ENCODE measurements around the gene CTNNBL1. TPM values are rescaled to one million over a fixed set of nuclear protein-coding genes. Genes with fewer than 3 reads are reported as not detected.

Gene CTNNBL1
- total and polyA plus RNA-seq, 12 donors: 42.2 to 104 (median 52.0) TPM

DNA sequence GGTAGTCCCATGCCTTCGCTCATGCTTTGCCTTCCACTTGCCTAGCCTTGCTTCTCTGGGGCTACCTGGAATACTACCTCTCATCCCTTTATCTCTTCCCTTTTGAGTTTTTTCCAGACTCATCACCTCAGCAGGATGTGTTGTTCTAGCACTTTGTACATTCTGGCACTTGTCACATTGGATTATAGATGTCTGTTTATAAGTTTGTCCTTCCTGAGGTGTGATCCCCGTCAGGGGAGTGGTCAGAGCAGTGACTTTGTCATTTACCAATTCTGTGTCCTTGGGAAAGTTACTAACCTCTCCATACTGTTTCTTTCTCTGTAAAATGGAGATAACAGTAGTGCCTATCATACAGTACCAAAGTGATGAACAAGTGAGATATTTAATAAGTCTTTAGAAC lies 66.5 kb downstream of the CTNNBL1 start:
- TF ChIP-seq, protein P1, sequence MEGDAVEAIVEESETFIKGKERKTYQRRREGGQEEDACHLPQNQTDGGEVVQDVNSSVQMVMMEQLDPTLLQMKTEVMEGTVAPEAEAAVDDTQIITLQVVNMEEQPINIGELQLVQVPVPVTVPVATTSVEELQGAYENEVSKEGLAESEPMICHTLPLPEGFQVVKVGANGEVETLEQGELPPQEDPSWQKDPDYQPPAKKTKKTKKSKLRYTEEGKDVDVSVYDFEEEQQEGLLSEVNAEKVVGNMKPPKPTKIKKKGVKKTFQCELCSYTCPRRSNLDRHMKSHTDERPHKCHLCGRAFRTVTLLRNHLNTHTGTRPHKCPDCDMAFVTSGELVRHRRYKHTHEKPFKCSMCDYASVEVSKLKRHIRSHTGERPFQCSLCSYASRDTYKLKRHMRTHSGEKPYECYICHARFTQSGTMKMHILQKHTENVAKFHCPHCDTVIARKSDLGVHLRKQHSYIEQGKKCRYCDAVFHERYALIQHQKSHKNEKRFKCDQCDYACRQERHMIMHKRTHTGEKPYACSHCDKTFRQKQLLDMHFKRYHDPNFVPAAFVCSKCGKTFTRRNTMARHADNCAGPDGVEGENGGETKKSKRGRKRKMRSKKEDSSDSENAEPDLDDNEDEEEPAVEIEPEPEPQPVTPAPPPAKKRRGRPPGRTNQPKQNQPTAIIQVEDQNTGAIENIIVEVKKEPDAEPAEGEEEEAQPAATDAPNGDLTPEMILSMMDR (IDR thresholded peaks at IDR 0.05): no peak
- Histone ChIP-seq H3K9me3 (no peaks in the 10 kb centered on the region), H3K36me3 (peaks cover 0 to 81% (median 19%) of the 10 kb centered on the region in 9 donors), H3K4me1 (peaks cover 0 to 5% (median 0%) of the 10 kb centered on the region in 9 donors), H3K27me3 (no peaks in the 10 kb centered on the region), H3K4me3 (no peak overlapping the region), H3K27ac (no peak overlapping the region)
- DNase-seq (no peak), ATAC-seq (peak in 2 of 8 donors; percentile 41 to 45)
- intact Hi-C loops (cut with DNase I): loop anchor here in 3 of 10 donors (10.0 kb wide), 3 partner anchors 64 to 464 kb away; no protein-coding TSS in a partner anchor
- 75 to 85% methylated on average over 2 of the region's 2 CpGs for WGBS, 2 donors

DNA sequence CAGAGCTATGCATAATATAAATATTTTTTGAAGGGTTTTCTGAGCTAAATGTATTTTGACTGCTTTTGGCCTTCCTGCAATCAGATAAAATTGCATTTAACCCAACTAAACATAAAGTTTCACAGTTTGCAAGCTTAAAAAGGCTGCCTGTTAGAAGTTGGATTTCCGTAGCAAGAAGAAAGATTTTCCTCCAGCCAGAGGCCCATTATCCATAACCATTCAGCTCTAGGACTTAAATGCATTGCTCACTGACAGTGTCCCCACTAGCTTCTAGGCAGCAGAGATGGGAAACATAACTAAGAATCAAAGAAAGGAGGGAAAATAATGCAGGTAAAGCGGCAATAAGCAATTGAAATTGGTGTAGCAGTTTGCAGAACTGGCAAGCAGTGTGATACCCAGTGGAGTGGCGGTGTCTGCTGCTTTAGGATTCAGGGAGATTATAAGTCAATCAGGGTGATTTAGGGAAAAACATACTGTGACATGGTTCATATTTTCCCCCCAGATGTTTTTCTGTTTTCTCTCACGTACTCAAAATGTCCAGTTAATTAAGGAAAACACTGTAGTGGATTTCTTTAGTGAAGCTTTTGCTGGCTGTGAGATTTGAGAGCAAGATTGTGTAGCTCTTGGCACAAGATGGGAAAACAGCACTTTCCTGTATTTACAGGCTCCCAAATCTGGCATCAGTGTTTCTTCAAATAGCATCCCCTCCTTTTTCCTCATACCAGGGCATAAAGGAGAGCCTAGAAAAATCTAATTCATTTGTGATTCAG lies 69.1 kb downstream of the CTNNBL1 start:
- DNase-seq: no peak
- no peaks in the 10 kb centered on the region for H3K9me3 ChIP-seq
- H3K4me3 ChIP-seq: no peak overlapping the region
- no peak for ATAC-seq
- H3K27ac ChIP-seq: no peak overlapping the region
- intact Hi-C loops (cut with DNase I): loop anchor here in 3 of 10 donors (10.0 kb wide), 3 partner anchors 62 to 462 kb away; no protein-coding TSS in a partner anchor
- TF ChIP-seq, protein P1 (IDR thresholded peaks at IDR 0.05): no peak
- no peaks in the 10 kb centered on the region for H3K27me3 ChIP-seq
- peaks cover 0 to 84% (median 15%) of the 10 kb centered on the region in 9 donors for H3K36me3 ChIP-seq
- 95 to 96% methylated on average over 4 of the region's 4 CpGs for WGBS, 2 donors
- H3K4me1 ChIP-seq: no peaks in the 10 kb centered on the region

DNA sequence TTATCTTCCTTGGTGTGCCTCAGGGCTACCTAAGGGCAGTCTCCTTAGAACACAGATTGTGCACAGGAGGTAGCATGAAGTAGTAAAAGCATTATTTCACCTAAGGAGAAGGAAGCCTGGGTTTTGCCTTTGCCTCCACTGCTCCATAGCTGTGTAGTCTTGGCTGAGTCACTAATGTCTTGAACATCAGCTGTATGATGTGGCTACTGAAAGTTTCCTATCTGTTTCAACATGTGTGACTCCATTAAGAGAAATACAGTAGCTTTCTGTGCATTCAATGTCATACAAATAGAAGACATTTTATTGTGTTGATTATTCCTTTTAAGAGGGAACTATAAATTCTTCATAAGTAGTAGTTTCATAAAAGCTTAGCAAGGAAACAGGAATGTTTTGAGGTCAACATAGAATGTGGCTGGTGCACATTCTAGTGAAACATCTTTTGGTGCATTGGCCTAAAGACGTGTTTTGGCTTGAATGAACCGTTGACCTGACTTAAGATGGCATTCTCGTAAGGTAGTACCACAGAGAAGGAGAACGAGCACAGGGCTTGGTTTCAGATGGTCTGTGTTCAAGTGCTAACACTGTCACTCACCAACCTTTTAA lies 70.6 kb downstream of the CTNNBL1 start:
- Histone ChIP-seq H3K4me1 (no peaks in the 10 kb centered on the region), H3K36me3 (peaks cover 0 to 84% (median 7%) of the 10 kb centered on the region in 9 donors), H3K27me3 (no peaks in the 10 kb centered on the region), H3K9me3 (no peaks in the 10 kb centered on the region), H3K4me3 (no peak overlapping the region), H3K27ac (no peak overlapping the region)
- TF ChIP-seq, protein P1 (IDR thresholded peaks at IDR 0.05): no peak
- intact Hi-C loops (cut with DNase I): loop anchor here in 3 of 10 donors (10.0 kb wide), 3 partner anchors 60 to 460 kb away; no protein-coding TSS in a partner anchor
- no peak for ATAC-seq
- no peak for DNase-seq
- WGBS, 2 donors: 96 to 98% methylated on average over 4 of the region's 4 CpGs

DNA sequence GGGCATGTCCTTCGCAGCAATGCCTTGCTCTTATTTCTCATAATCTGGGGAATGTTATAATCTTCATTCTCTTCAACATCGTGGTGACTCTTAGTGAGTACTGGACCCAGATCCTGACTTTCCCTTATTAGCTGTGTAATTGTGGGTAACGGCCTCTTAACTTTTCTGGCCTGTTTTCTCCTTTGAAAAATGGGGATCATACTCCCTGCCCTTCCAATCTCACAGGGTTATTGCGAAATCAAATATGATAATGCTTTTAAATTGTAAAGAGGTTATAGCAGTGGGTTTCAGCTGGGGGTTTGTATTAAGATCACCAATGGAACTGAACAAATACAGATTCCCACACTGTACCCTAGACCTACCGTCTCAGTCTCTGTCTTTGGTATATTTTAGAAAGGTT lies 77.1 kb downstream of the CTNNBL1 start:
- H3K27me3 ChIP-seq: no peaks in the 10 kb centered on the region
- H3K36me3 ChIP-seq: peaks cover 0 to 85% (median 3%) of the 10 kb centered on the region in 9 donors
- intact Hi-C loops (cut with DNase I): loop anchor here in 1 of 10 donors (10.0 kb wide), 2 partner anchors 114 to 196 kb away; no protein-coding TSS in a partner anchor
- TF ChIP-seq, protein P1 (IDR thresholded peaks at IDR 0.05): no peak
- no peak for ATAC-seq
- no peak for DNase-seq
- WGBS, 2 donors: 93 to 94% methylated on average over 5 of the region's 5 CpGs
- H3K9me3 ChIP-seq: no peaks in the 10 kb centered on the region
- H3K4me3 ChIP-seq: no peak overlapping the region
- H3K4me1 ChIP-seq: peaks cover 0 to 7% (median 0%) of the 10 kb centered on the region in 9 donors
- no peak overlapping the region for H3K27ac ChIP-seq

All from heart right ventricle (tissue), 16 donors.